GM12878 (cell line): ENCODE measurements around the gene NELFB.

ENCODE experiments used
- MAX ChIP-seq: IDR thresholded peaks from 2 replicates; pipeline ENCODE4 v1.6.1; 2012; ENCODE audit warnings: low read depth, low read length, improper control_type of control experiment
- POLR2A ChIP-seq: IDR thresholded peaks from 2 replicates; pipeline ENCODE4 v1.6.1; 2011; ENCODE audit warnings: low read depth, mild to moderate bottlenecking, low read length

- no peak; the same call in none of the 2 replicates for TF ChIP-seq POLR2A
- TF ChIP-seq MAX = no peak
These were observed 16.0 kb downstream of the NELFB start for GRCh38 chr9:137270929-137271695.
